ENCODE measurements around the gene KRTAP1-5.

DNA sequence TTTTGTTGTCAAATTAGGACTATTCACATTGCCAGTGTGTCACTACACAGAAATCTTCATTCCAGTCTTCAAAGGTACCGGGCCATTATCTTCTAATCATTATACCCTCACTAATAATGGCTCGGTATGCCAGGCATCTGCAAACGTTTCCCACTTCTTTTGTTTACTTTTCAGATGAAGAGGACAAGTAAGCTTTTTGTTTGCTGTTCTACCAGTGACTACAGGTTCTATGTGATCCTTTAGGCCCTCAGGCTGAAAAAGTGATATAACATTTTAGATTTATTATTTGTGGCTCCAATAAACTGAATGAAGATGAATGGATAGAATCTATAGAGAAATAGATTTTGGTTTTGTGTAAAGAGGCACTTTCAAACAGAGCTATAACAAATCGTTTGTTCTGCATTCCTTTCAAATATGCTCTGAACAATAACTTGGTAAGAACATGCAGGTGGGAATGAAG, 17.7 kb downstream of the KRTAP1-5 start:
- TF ChIP-seq CTCF (IDR thresholded peaks at IDR 0.05): no peak
- no peak for TF ChIP-seq POLR2A (IDR thresholded peaks at IDR 0.05)

All from body of pancreas (tissue), 4 donors.